ENCODE measurements around the gene SLC38A6.

Gene SLC38A6

GRCh38 chr14:60965402-60965801 is 15.6 kb upstream of the SLC38A6 start:
- no peak for DNase-seq (ENCODE audit: low spot score)
- TF ChIP-seq CTCF (IDR thresholded peaks at IDR 0.05), result no peak

GRCh38 chr14:60968099-60968498 is 12.9 kb upstream of the SLC38A6 start:
- Histone ChIP-seq H3K27ac (no peak overlapping the region), H3K4me3 (no peak overlapping the region)
- TF ChIP-seq CTCF (IDR thresholded peaks at IDR 0.05), result no peak
- DNase-seq (ENCODE audit: low spot score), result no peak

More at GRCh38 chr14:60965402-60965801, 15.6 kb upstream of the SLC38A6 start:
- Histone ChIP-seq H3K27ac (peak overlapping the region in 1 of 2 donors; percentile 1), H3K4me3 (no peak overlapping the region)

GRCh38 chr14:60968671-60969070 is 12.4 kb upstream of the SLC38A6 start:
- Histone ChIP-seq H3K4me3 (no peak overlapping the region), H3K27ac (no peak overlapping the region)
- no peak for DNase-seq (ENCODE audit: low spot score)
- no peak for TF ChIP-seq CTCF (IDR thresholded peaks at IDR 0.05)

GRCh38 chr14:60970146-60970545 is 10.9 kb upstream of the SLC38A6 start:
- Histone ChIP-seq H3K27ac (no peak overlapping the region), H3K4me3 (no peak overlapping the region)
- TF ChIP-seq CTCF (IDR thresholded peaks at IDR 0.05), result no peak
- no peak for DNase-seq (ENCODE audit: low spot score)

- no peak overlapping the region for H3K4me3 ChIP-seq
- no peak for TF ChIP-seq CTCF (IDR thresholded peaks at IDR 0.05)
- H3K27ac ChIP-seq, result no peak overlapping the region
- no peak for DNase-seq (ENCODE audit: low spot score)
Measured at GRCh38 chr14:60971271-60971670, 9.8 kb upstream of the SLC38A6 start.

GRCh38 chr14:60972295-60972694 is 8.8 kb upstream of the SLC38A6 start:
- Histone ChIP-seq H3K27ac (no peak overlapping the region), H3K4me3 (no peak overlapping the region)
- TF ChIP-seq CTCF (IDR thresholded peaks at IDR 0.05), result no peak
- DNase-seq (ENCODE audit: low spot score), result no peak

GRCh38 chr14:60973070-60973469 is 8.0 kb upstream of the SLC38A6 start:
- no peak for DNase-seq (ENCODE audit: low spot score)
- H3K4me3 ChIP-seq, result no peak overlapping the region
- no peak for TF ChIP-seq CTCF (IDR thresholded peaks at IDR 0.05)
- H3K27ac ChIP-seq, result no peak overlapping the region
